Uterus (tissue), 4 donors: Measurements from ENCODE around the gene PAFAH1B2. TPM values are rescaled to one million over a fixed set of nuclear protein-coding genes. Genes with fewer than 3 reads are reported as not detected.

Experiments
- DNase-seq, 2 donors: peaks; one replicate each; pipeline ENCODE4 v3.0.0-alpha.2; 2019 to 2020
- H3K27ac ChIP-seq, 2 donors: fragments of 200-600 bp; sonication (generic); 1 replicate in 1 of 2; 2 replicates in 1 of 2; pipeline ENCODE4 v1.5.1; 2016 to 2018
- H3K27me3 ChIP-seq, 2 donors: fragments of 200-600 bp; sonication (generic); one replicate each; pipeline ENCODE4 v1.5.1; 2018 to 2019; ENCODE audit warnings: control low read depth in 1 of 2
- H3K36me3 ChIP-seq, 2 donors: fragments of 200-600 bp; sonication (generic); one replicate each; pipeline ENCODE4 v1.5.1; 2019; ENCODE audit warnings: control low read depth in 1 of 2
- H3K4me1 ChIP-seq, 2 donors: fragments of 200-600 bp; sonication (generic); one replicate each; pipeline ENCODE4 v1.5.1; 2018 to 2019; ENCODE audit warnings: control low read depth in 1 of 2
- H3K4me3 ChIP-seq, 2 donors: fragments of 200-600 bp; sonication (generic); 1 replicate in 1 of 2; 2 replicates in 1 of 2; pipeline ENCODE4 v1.5.1; 2018 to 2019; ENCODE audit warnings: mild to moderate bottlenecking in 1 of 2
- H3K9me3 ChIP-seq, 2 donors: fragments of 200-600 bp; sonication (generic); one replicate each; pipeline ENCODE4 v1.5.1; 2019; ENCODE audit warnings: control low read depth in 1 of 2
- CTCF ChIP-seq, 4 experiments: fragments of 200-600 bp in 2 of 4; fragments of 450-650 bp in 2 of 4; sonication (generic) in 2 of 4; IDR thresholded peaks; one replicate each; pipeline ENCODE4 v1.5.1; 2016 to 2019; ENCODE audit warnings: antibody characterized with exemption in 4 of 4, mild to moderate bottlenecking in 2 of 4, moderate library complexity in 1 of 4
- POLR2A ChIP-seq, 2 donors: fragments of 450-650 bp; IDR thresholded peaks; one replicate each; pipeline ENCODE4 v1.6.1; 2016; ENCODE audit warnings: antibody characterized with exemption in 2 of 2, mild to moderate bottlenecking in 1 of 2, moderate library complexity in 1 of 2
- intact Hi-C: fragments of 100-400 bp; cut with DNase I; formaldehyde crosslinking; loops from one replicate; pipeline ENCODE4 v1.15.1; 2023; ENCODE audit warnings: low total_unique reads
- total RNA-seq, 4 donors: library from RNA; depleted of rRNA in 3 of 4; stranded (reverse); fragments of >200 nt in 3 of 4; gene quantifications; one replicate each; pipeline versions ENCODE4 v1.1.0 to v1.2.4, GENCODE V29; 2014 to 2023
- donor health status: DM: yes; HTN: yes; CAD: no.

PAFAH1B2 gene
- total RNA-seq, 4 donors from 2014 or later, result 62.8 to 154 (median 128) TPM

GRCh38 chr11:117176186-117176585 lies 32.1 kb downstream of the PAFAH1B2 start:
- no peak for TF ChIP-seq POLR2A (IDR thresholded peaks at IDR 0.05)
- TF ChIP-seq CTCF (IDR thresholded peaks at IDR 0.05), result no peak
- no peak for DNase-seq
- Histone ChIP-seq H3K4me3 (no peak overlapping the region), H3K4me1 (peaks cover 5 to 6% of the 10 kb centered on the region in 2 donors), H3K36me3 (no peaks in the 10 kb centered on the region), H3K9me3 (no peaks in the 10 kb centered on the region), H3K27me3 (no peaks in the 10 kb centered on the region), H3K27ac (no peak overlapping the region)
- intact Hi-C loops, result no loop called here

- TF ChIP-seq POLR2A (IDR thresholded peaks at IDR 0.05) (no peak), CTCF (IDR thresholded peaks at IDR 0.05) (no peak)
- H3K4me1 ChIP-seq, result peaks cover 5 to 10% of the 10 kb centered on the region in 2 donors
- DNase-seq, result no peak
- peak overlapping the region; percentile 94 to 95 for H3K4me3 ChIP-seq
- H3K36me3 ChIP-seq, result no peaks in the 10 kb centered on the region
- H3K9me3 ChIP-seq, result no peaks in the 10 kb centered on the region
- intact Hi-C loops, result no loop called here
- H3K27me3 ChIP-seq, result no peaks in the 10 kb centered on the region
- peak overlapping the region; percentile 90 to 98 for H3K27ac ChIP-seq
These were observed 33.6 kb downstream of the PAFAH1B2 start for GRCh38 chr11:117177534-117178209.

GRCh38 chr11:117178210-117179034 lies 34.3 kb downstream of the PAFAH1B2 start, which contains the start of gene SIDT2:
TSS of gene SIDT2 (plus strand) at chr11:117178743. CDS start at chr11:117179264, 521 bp downstream.
- peaks cover 5 to 10% of the 10 kb centered on the region in 2 donors for H3K4me1 ChIP-seq
- intact Hi-C loops, result no loop called here
- H3K36me3 ChIP-seq, result no peaks in the 10 kb centered on the region

GRCh38 chr11:117179048-117179999 lies 35.2 kb downstream of the PAFAH1B2 start:
- no peaks in the 10 kb centered on the region for H3K27me3 ChIP-seq

More at GRCh38 chr11:117178210-117179034, 34.3 kb downstream of the PAFAH1B2 start, which contains the start of gene SIDT2:
- peak within 1 kb of the TSS; percentile 94 to 95 for H3K4me3 ChIP-seq
- H3K9me3 ChIP-seq, result no peaks in the 10 kb centered on the region
- H3K27me3 ChIP-seq, result no peaks in the 10 kb centered on the region
- DNase-seq, result peak; percentile 95
- TF ChIP-seq POLR2A (IDR thresholded peaks at IDR 0.05), result peak; percentile 96 to 99
- TF ChIP-seq CTCF (IDR thresholded peaks at IDR 0.05), result peak in 2 of 4 experiments; percentile 36 to 48
- peak within 1 kb of the TSS; percentile 90 to 98 for H3K27ac ChIP-seq

More at GRCh38 chr11:117179048-117179999, 35.2 kb downstream of the PAFAH1B2 start:
- Histone ChIP-seq H3K27ac (peak overlapping the region; percentile 90 to 98), H3K4me1 (peaks cover 5 to 10% of the 10 kb centered on the region in 2 donors), H3K4me3 (peak overlapping the region; percentile 94 to 95), H3K36me3 (no peaks in the 10 kb centered on the region), H3K9me3 (no peaks in the 10 kb centered on the region)
- TF ChIP-seq CTCF (IDR thresholded peaks at IDR 0.05) (no peak), POLR2A (IDR thresholded peaks at IDR 0.05) (no peak)
- intact Hi-C loops, result no loop called here
- DNase-seq, result no peak
